Stomach smooth muscle (tissue), 2 donors: Measurements from ENCODE around the gene DOCK10.

Experiments
- H3K27ac ChIP-seq: one replicate; pipeline ENCODE4 v1.7.0; 2013; ENCODE audit warnings: mild to moderate bottlenecking, low read length, inconsistent platforms
- H3K27me3 ChIP-seq, 2 donors: one replicate each; pipeline ENCODE4 v1.7.0; 2013; ENCODE audit warnings: low read length in 2 of 2; ENCODE audit not compliant: insufficient read depth in 2 of 2, control insufficient read depth in 1 of 2
- H3K36me3 ChIP-seq, 2 donors: one replicate each; pipeline ENCODE4 v1.7.0; 2013; ENCODE audit warnings: low read length in 2 of 2; ENCODE audit not compliant: control insufficient read depth in 2 of 2, insufficient read depth in 2 of 2
- H3K4me1 ChIP-seq: one replicate; pipeline ENCODE4 v1.7.0; 2013; ENCODE audit warnings: low read length; ENCODE audit not compliant: control insufficient read depth, insufficient read depth
- H3K4me3 ChIP-seq, 2 donors: one replicate each; pipeline ENCODE4 v1.7.0; 2013; ENCODE audit warnings: low read length in 2 of 2
- H3K9ac ChIP-seq, 2 donors: one replicate each; pipeline ENCODE4 v1.7.0; 2013; ENCODE audit warnings: low read length in 2 of 2, mild to moderate bottlenecking in 1 of 2
- H3K9me3 ChIP-seq, 2 donors: one replicate each; pipeline ENCODE4 v1.7.0; 2013; ENCODE audit warnings: low read length in 2 of 2; ENCODE audit not compliant: control insufficient read depth in 2 of 2
- donor health status: healthy.
- donor health status: Pancreatic carcinoma.

The DOCK10 gene

DNA sequence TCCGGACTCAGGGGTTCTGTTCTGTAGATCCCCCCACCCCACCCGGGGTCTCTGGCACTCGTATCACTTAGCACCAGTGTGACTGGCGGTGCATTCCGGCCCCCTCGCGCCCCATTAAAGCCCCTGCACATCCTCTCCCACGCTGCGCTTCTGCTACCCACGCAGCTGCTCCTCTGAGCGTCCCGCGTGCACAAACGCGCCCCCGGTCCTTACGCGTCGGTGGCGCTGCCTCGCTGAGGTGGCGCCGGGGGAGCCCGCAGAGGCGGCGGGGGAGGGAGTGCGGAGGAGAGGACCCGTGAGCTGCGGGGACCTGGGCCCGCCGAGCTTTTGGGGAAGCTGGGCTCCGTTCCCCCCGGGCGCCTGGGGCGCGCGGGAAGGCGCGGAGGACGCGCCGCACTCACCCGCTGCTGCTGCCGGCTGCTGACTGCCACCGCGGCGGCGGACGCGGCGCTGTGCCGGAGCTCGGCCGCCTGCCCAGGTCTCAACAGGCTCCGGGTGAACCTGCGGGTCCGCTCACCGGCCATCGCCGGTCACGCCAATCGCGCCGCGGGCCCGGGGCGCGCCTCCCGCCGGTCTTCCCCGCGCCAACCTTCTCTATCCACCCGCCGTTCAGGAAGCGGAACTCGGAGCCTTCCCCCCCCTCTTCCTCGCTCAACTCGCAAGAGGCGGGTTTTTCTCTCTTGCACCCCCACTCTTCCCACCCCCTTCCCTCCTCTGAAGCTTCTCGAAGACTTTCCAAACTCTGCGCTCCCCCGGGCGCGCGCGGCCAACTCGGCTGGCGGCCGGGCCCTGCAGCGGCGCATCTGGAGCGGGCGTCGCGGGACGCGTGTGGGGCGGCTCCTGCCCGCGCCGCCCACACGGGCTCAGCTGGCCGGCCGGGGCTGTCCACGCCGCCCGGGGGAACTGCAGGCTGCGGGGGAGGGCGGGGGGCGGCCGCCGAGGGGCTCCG is at the start of gene DOCK10:
Gene DOCK10 (minus strand): TSS at position 618 of the 949 bp plus-strand sequence. CDS start 94 bp downstream, at position 524.
- H3K27ac ChIP-seq, result no peak within 1 kb of the TSS

DNA sequence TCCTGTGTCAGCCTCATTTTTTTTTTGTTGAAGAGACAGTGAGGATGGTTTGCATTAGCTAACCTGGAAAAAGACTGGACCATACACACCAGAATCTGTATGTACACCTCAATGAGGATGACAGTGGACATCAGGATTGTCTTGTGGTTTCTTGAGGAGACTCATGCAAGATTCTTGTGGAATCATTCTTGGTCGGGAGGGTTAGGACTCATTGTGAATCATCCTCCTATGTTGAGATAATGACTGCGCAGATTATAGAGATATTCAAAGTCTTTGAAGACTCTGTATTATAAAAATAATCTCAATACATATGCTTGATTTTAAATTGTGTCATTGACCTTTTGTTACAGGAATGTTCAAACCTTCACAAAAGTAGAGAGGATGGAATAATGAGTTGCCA is 49.1 kb upstream of the DOCK10 start:
- no peak overlapping the region for H3K4me3 ChIP-seq
- H3K36me3 ChIP-seq, result no peaks in the 10 kb centered on the region
- no peaks in the 10 kb centered on the region for H3K9me3 ChIP-seq
- no peak overlapping the region for H3K27ac ChIP-seq
- H3K4me1 ChIP-seq, result no peaks in the 10 kb centered on the region
- H3K9ac ChIP-seq, result no peak overlapping the region
- no peaks in the 10 kb centered on the region for H3K27me3 ChIP-seq

More for the DNA sequence above, at the start of gene DOCK10:
- Histone ChIP-seq H3K36me3 (no peaks in the 10 kb centered on the region), H3K4me1 (peaks cover 10% of the 10 kb centered on the region), H3K27me3 (peaks cover 14 to 18% of the 10 kb centered on the region in 2 donors), H3K4me3 (peak within 1 kb of the TSS; percentile 45 to 67), H3K9me3 (no peaks in the 10 kb centered on the region), H3K9ac (no peak within 1 kb of the TSS)

GRCh38 chr2:225090746-225091145 is 48.5 kb upstream of the DOCK10 start:
- H3K4me1 ChIP-seq, result no peaks in the 10 kb centered on the region
- no peak overlapping the region for H3K27ac ChIP-seq
- no peak overlapping the region for H3K9ac ChIP-seq
- no peak overlapping the region for H3K4me3 ChIP-seq
- H3K36me3 ChIP-seq, result no peaks in the 10 kb centered on the region
- H3K27me3 ChIP-seq, result no peaks in the 10 kb centered on the region
- no peaks in the 10 kb centered on the region for H3K9me3 ChIP-seq

- no peaks in the 10 kb centered on the region for H3K4me1 ChIP-seq
- H3K9ac ChIP-seq, result no peak overlapping the region
- no peaks in the 10 kb centered on the region for H3K36me3 ChIP-seq
- H3K9me3 ChIP-seq, result no peaks in the 10 kb centered on the region
- no peaks in the 10 kb centered on the region for H3K27me3 ChIP-seq
- H3K4me3 ChIP-seq, result no peak overlapping the region
- H3K27ac ChIP-seq, result no peak overlapping the region
Measured at GRCh38 chr2:225086915-225087314, 44.6 kb upstream of the DOCK10 start.

- H3K9ac ChIP-seq, result no peak overlapping the region
- no peaks in the 10 kb centered on the region for H3K9me3 ChIP-seq
- no peaks in the 10 kb centered on the region for H3K36me3 ChIP-seq
- H3K4me1 ChIP-seq, result no peaks in the 10 kb centered on the region
- no peak overlapping the region for H3K27ac ChIP-seq
- no peaks in the 10 kb centered on the region for H3K27me3 ChIP-seq
- H3K4me3 ChIP-seq, result no peak overlapping the region
Measured at GRCh38 chr2:225086439-225086838, 44.2 kb upstream of the DOCK10 start.

DNA sequence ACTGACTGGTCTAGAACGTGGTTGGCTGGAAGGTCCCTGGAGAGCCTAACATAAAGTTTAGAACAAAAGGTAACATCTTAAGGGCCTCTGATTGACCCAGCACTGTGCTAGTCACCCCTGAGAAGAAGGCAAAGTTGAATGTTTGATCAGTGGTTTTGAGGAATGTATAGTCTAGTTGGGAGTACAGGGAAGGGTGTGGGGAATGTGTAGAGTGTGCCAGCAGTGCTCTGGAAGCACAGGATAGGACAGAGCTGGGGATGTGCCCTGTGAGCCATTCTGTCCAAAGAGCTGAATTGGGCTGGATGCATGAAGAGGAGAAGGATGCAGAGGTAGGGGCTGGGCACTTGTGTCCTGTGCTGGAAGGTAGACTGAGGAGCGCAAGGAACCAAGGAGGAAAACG is 41.0 kb upstream of the DOCK10 start:
- Histone ChIP-seq H3K9me3 (no peaks in the 10 kb centered on the region), H3K27ac (no peak overlapping the region), H3K27me3 (no peaks in the 10 kb centered on the region), H3K36me3 (no peaks in the 10 kb centered on the region), H3K9ac (no peak overlapping the region), H3K4me1 (no peaks in the 10 kb centered on the region), H3K4me3 (no peak overlapping the region)

GRCh38 chr2:225076125-225076524 is 33.9 kb upstream of the DOCK10 start:
- Histone ChIP-seq H3K9ac (no peak overlapping the region), H3K4me1 (no peaks in the 10 kb centered on the region), H3K9me3 (no peaks in the 10 kb centered on the region), H3K27me3 (no peaks in the 10 kb centered on the region), H3K27ac (no peak overlapping the region), H3K4me3 (no peak overlapping the region), H3K36me3 (no peaks in the 10 kb centered on the region)

DNA sequence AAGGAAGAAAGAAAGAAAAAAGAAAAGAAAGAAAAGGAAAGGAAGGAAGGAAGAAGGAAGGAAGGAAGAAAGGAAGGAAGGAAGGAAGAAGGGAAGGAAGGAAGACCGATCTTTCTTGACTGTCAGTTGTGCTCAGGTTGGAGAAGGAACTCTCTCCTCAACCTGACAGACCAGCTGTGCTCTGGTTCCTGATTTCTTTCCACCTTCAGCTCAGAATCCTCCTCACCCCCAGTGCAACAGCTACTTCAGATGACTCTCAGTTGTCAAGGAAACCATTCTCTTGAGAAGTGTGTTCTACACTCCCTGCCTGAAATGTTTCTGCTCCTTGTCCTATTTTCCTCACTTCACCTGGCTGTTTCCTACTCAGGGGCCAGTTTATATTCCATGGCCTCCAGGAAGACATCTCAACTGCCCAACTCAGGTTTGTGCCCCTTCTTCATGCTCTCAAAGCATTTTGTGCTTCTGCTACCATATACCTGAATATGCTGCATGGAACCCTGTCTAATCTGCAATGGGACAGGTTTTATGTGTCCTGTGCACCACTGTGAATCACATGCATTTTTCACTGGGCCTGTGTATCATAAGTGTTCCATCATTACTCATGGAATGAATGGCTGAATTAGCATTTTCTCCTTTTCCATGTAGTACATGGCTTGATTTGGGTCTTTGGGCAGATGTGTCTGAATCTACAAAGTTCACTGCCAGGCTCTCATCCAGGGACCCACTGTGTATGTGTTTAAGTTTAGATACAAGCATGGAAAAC is 32.8 kb upstream of the DOCK10 start:
- H3K4me3 ChIP-seq, result no peak overlapping the region
- H3K36me3 ChIP-seq, result no peaks in the 10 kb centered on the region
- H3K4me1 ChIP-seq, result no peaks in the 10 kb centered on the region
- H3K27ac ChIP-seq, result no peak overlapping the region
- no peaks in the 10 kb centered on the region for H3K9me3 ChIP-seq
- no peaks in the 10 kb centered on the region for H3K27me3 ChIP-seq
- H3K9ac ChIP-seq, result no peak overlapping the region

DNA sequence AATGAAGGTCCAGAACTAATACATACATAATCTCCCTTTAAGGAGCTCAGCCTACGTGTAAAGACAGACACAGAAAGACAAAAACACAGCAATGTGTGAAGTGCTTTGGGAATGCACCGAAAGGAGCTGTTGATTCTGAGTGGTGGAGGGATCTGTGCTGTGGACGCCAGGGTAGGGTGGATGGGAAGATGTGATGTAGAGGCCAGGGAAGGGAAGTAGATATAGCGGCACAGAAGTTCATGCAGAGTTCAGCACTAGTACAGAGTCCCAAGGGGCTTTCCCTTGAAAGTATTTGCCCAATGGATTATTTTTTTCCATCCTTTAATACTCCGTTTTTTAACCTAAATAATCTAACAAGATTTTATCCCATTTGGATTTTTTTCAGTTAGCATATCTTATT is 32.1 kb upstream of the DOCK10 start:
- no peak overlapping the region for H3K4me3 ChIP-seq
- no peaks in the 10 kb centered on the region for H3K36me3 ChIP-seq
- H3K27ac ChIP-seq, result no peak overlapping the region
- H3K9ac ChIP-seq, result no peak overlapping the region
- no peaks in the 10 kb centered on the region for H3K4me1 ChIP-seq
- H3K9me3 ChIP-seq, result no peaks in the 10 kb centered on the region
- no peaks in the 10 kb centered on the region for H3K27me3 ChIP-seq

GRCh38 chr2:225073198-225073597 is 30.9 kb upstream of the DOCK10 start:
- H3K4me3 ChIP-seq, result no peak overlapping the region
- H3K4me1 ChIP-seq, result no peaks in the 10 kb centered on the region
- no peaks in the 10 kb centered on the region for H3K27me3 ChIP-seq
- H3K9me3 ChIP-seq, result no peaks in the 10 kb centered on the region
- H3K9ac ChIP-seq, result no peak overlapping the region
- H3K27ac ChIP-seq, result no peak overlapping the region
- no peaks in the 10 kb centered on the region for H3K36me3 ChIP-seq
